ENCODE data around the gene PRRC2B.

The PRRC2B gene

DNA sequence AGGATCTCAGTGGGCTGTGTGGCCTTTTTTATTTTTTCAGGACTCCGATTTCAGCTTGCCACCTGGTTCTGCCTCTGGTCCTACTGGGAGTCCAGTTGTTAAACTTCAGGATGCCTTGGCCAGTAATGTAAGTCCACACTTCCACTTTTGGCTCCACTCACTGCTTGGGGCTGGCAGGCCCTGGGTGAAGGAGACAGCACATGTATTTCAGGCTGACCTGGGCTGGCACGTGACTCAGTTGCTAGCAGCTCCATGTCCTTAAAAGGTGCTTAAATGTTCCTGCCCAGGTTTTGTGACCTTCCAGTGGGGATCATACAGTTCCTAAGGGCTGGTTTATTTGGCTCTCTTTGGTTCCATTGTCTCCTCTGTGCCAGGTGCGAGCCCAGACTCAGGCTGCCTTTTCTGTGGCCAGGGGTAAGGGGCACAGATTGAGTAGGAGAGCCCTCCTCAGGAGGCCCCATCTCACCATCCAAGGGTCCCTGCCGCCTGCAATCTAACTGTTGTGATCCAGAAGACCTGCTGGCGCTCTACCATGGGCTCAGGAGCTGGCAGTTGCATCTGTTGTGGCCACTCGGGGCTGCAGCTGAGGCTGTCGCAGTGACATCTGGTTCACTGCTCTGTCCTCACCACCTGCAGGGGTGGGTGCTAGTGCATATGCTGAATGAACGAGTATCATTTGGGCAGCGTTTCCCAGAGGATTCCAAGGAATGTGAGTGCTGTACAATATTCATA lies 89.6 kb downstream of the PRRC2B start:
- H3K79me2 ChIP-seq (ENCODE audit: low read length): no peaks in the 10 kb centered on the region; the same call in 1 of the 2 replicates
- H2AFZ ChIP-seq (ENCODE audit: low read depth, low read length): no peak overlapping the region
- H3K36me3 ChIP-seq (replicated peaks; ENCODE audit: low read depth, low read length): peaks cover 76% of the 10 kb centered on the region
- no peak overlapping the region for H3K4me2 ChIP-seq (ENCODE audit: low read length)
- TF ChIP-seq, protein P1, sequence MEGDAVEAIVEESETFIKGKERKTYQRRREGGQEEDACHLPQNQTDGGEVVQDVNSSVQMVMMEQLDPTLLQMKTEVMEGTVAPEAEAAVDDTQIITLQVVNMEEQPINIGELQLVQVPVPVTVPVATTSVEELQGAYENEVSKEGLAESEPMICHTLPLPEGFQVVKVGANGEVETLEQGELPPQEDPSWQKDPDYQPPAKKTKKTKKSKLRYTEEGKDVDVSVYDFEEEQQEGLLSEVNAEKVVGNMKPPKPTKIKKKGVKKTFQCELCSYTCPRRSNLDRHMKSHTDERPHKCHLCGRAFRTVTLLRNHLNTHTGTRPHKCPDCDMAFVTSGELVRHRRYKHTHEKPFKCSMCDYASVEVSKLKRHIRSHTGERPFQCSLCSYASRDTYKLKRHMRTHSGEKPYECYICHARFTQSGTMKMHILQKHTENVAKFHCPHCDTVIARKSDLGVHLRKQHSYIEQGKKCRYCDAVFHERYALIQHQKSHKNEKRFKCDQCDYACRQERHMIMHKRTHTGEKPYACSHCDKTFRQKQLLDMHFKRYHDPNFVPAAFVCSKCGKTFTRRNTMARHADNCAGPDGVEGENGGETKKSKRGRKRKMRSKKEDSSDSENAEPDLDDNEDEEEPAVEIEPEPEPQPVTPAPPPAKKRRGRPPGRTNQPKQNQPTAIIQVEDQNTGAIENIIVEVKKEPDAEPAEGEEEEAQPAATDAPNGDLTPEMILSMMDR (IDR thresholded peaks at IDR 0.05; ENCODE audit: low read depth, low read length): no peak
- no peak for TF ChIP-seq EZH2phosphoT487 (IDR thresholded peaks at IDR 0.05; ENCODE audit: low read depth)
- H4K20me1 ChIP-seq (ENCODE audit: insufficient read depth, low read length): no peaks in the 10 kb centered on the region
- H3K27ac ChIP-seq (ENCODE audit: low read length): no peak overlapping the region
- no peaks in the 10 kb centered on the region for H3K4me1 ChIP-seq (ENCODE audit: low read length)
- H3K4me3 ChIP-seq (ENCODE audit: low read length): no peak overlapping the region
- H3K9ac ChIP-seq (ENCODE audit: low read length): no peak overlapping the region
- H3K27me3 ChIP-seq (ENCODE audit: low read depth, low read length): no peaks in the 10 kb centered on the region
- no peaks in the 10 kb centered on the region for H3K9me3 ChIP-seq (ENCODE audit: insufficient read depth, low read length)

DNA sequence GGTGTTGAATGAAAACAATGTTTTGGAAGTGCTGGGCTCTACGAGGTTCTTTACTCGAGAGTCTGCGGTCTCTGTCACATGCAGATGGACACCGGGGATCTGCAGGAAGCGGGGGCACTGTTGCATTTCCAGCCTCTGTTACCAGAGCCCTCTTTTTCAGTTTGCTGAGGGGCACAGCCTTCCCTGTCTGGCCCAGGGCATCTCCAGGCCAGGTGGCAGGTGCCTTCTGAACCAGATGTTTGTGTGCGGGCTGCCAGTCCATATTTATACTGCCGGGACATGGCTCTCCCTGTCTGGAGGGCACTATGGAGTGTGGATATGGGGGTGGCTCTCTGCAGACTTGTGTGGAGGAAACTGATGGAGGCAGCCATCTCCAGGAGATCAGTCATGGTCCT lies 90.2 kb downstream of the PRRC2B start:
- H3K27ac ChIP-seq (ENCODE audit: low read length): no peak overlapping the region
- H3K36me3 ChIP-seq (replicated peaks; ENCODE audit: low read depth, low read length): peaks cover 76% of the 10 kb centered on the region
- H3K9me3 ChIP-seq (ENCODE audit: insufficient read depth, low read length): no peaks in the 10 kb centered on the region
- H3K4me3 ChIP-seq (ENCODE audit: low read length): no peak overlapping the region
- TF ChIP-seq EZH2phosphoT487 (IDR thresholded peaks at IDR 0.05; ENCODE audit: low read depth): no peak
- TF ChIP-seq, protein P1 (IDR thresholded peaks at IDR 0.05; ENCODE audit: low read depth, low read length): no peak
- no peaks in the 10 kb centered on the region for H3K27me3 ChIP-seq (ENCODE audit: low read depth, low read length)
- no peaks in the 10 kb centered on the region; the same call in 1 of the 2 replicates for H3K79me2 ChIP-seq (ENCODE audit: low read length)
- no peaks in the 10 kb centered on the region for H3K4me1 ChIP-seq (ENCODE audit: low read length)
- H4K20me1 ChIP-seq (ENCODE audit: insufficient read depth, low read length): no peaks in the 10 kb centered on the region
- no peak overlapping the region for H3K4me2 ChIP-seq (ENCODE audit: low read length)
- H3K9ac ChIP-seq (ENCODE audit: low read length): no peak overlapping the region
- no peak overlapping the region for H2AFZ ChIP-seq (ENCODE audit: low read depth, low read length)

DNA sequence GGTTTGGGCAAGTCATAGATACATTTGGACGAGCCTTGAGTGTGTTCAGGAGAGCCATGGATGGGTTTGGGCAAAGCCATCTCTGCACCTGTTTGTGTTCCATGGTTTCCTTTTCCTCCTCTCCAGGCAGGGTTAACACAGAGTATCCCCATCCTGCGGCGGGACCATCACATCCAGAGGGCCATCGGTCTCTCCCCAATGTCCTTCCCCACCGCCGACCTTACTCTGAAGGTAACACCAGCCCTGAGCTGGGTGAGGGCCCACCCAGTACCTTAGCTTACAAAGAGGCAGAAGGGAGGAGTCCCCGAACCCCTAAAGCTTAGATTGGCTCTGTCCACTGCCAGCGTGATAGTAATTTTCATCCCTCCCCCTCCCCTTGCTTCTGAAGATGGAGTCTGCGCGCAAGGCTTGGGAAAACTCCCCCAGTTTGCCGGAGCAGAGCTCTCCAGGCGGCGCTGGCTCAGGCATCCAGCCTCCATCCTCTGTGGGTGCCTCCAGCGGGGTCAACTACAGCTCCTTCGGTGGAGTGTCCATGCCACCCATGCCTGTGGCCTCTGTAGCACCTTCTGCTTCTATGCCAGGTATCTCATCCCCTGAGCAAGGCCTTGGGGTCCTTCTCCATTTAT lies 90.8 kb downstream of the PRRC2B start:
- H2AFZ ChIP-seq (ENCODE audit: low read depth, low read length): no peak overlapping the region
- H3K79me2 ChIP-seq (ENCODE audit: low read length): no peaks in the 10 kb centered on the region; the same call in 1 of the 2 replicates
- H3K4me1 ChIP-seq (ENCODE audit: low read length): no peaks in the 10 kb centered on the region
- H3K27me3 ChIP-seq (ENCODE audit: low read depth, low read length): no peaks in the 10 kb centered on the region
- no peak overlapping the region for H3K27ac ChIP-seq (ENCODE audit: low read length)
- H3K36me3 ChIP-seq (replicated peaks; ENCODE audit: low read depth, low read length): peaks cover 75% of the 10 kb centered on the region
- no peak overlapping the region for H3K4me2 ChIP-seq (ENCODE audit: low read length)
- H3K9me3 ChIP-seq (ENCODE audit: insufficient read depth, low read length): no peaks in the 10 kb centered on the region
- no peak overlapping the region for H3K4me3 ChIP-seq (ENCODE audit: low read length)
- TF ChIP-seq, protein P1 (IDR thresholded peaks at IDR 0.05; ENCODE audit: low read depth, low read length): no peak
- TF ChIP-seq EZH2phosphoT487 (IDR thresholded peaks at IDR 0.05; ENCODE audit: low read depth): no peak
- H3K9ac ChIP-seq (ENCODE audit: low read length): no peak overlapping the region
- H4K20me1 ChIP-seq (ENCODE audit: insufficient read depth, low read length): no peaks in the 10 kb centered on the region

DNA sequence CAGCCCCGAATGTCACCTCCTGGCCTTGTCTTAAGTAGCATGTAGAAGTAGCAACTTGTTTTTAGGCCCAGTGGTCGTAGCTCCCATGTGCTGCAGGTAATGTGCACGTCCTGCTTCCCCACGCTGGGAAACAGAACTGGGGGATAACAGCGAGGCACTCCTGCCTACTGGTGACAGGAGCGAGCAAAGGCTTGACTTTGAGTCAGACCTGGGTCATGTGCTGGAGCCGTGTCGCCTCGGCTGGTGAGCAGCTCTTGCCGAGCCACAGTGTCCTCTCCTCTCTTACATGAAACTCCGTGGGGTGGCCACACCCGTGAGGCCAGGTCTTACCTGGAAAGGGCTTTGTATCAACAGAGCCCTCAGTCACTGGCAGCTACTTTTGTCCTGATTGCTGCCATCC lies 91.3 kb downstream of the PRRC2B start:
- TF ChIP-seq EZH2phosphoT487 (IDR thresholded peaks at IDR 0.05; ENCODE audit: low read depth): no peak
- TF ChIP-seq, protein P1 (IDR thresholded peaks at IDR 0.05; ENCODE audit: low read depth, low read length): no peak
- H3K9ac ChIP-seq (ENCODE audit: low read length): no peak overlapping the region
- no peaks in the 10 kb centered on the region for H3K27me3 ChIP-seq (ENCODE audit: low read depth, low read length)
- peaks cover 77% of the 10 kb centered on the region for H3K36me3 ChIP-seq (replicated peaks; ENCODE audit: low read depth, low read length)
- no peaks in the 10 kb centered on the region for H4K20me1 ChIP-seq (ENCODE audit: insufficient read depth, low read length)
- no peak overlapping the region for H3K4me3 ChIP-seq (ENCODE audit: low read length)
- H2AFZ ChIP-seq (ENCODE audit: low read depth, low read length): no peak overlapping the region
- H3K4me2 ChIP-seq (ENCODE audit: low read length): no peak overlapping the region
- no peaks in the 10 kb centered on the region for H3K9me3 ChIP-seq (ENCODE audit: insufficient read depth, low read length)
- no peaks in the 10 kb centered on the region; the same call in 1 of the 2 replicates for H3K79me2 ChIP-seq (ENCODE audit: low read length)
- no peak overlapping the region for H3K27ac ChIP-seq (ENCODE audit: low read length)
- no peaks in the 10 kb centered on the region for H3K4me1 ChIP-seq (ENCODE audit: low read length)
